HEK293 (cell line): Measurements from ENCODE around the gene UFSP2.
A peak's percentile ranks its signal among the peaks of the same experiment; 100 is the strongest.

Source experiments
- CTCF ChIA-PET: fragments of 350-600 bp; formaldehyde crosslinking; extraction: SDS; loops from one replicate; lab custom pipeline; 2021; ENCODE audit warnings: antibody characterized with exemption; lab: Yijun Ruan, JAX
- POLR2A ChIA-PET: fragments of 300-600 bp; formaldehyde crosslinking; extraction: SDS; loops from one replicate; lab custom pipeline; 2020; ENCODE audit warnings: antibody characterized with exemption, inconsistent platforms; lab: Yijun Ruan, JAX
- H3K27ac ChIP-seq: fragments of 200-500 bp; sonication (Bioruptor generic); 2 replicates; pipeline ENCODE4 v1.5.1; 2014; ENCODE audit warnings: low read depth, low read length, control low read depth, inconsistent platforms; ENCODE audit errors: extremely low read depth
- H3K36me3 ChIP-seq, 2 experiments: fragments of 200-500 bp in 1 of 2; sonication (Bioruptor generic) in 1 of 2; 1 replicate in 1 of 2; 2 replicates in 1 of 2; pipeline ENCODE4 v1.5.1; 2014 to 2017; ENCODE audit warnings: inconsistent platforms in 2 of 2, low read length in 2 of 2; ENCODE audit not compliant: control insufficient read depth in 2 of 2, insufficient read depth in 1 of 2
- H3K4me1 ChIP-seq: fragments of 200-500 bp; sonication (Bioruptor generic); 2 replicates; pipeline ENCODE4 v1.5.1; 2014; ENCODE audit warnings: mild to moderate bottlenecking, low read length, inconsistent platforms; ENCODE audit not compliant: control insufficient read depth, insufficient read depth
- H3K4me3 ChIP-seq: 2 replicates; pipeline ENCODE4 v1.5.1; 2011; ENCODE audit warnings: low read depth, mild to moderate bottlenecking, control low read depth, low read length, moderate library complexity
- H3K9me3 ChIP-seq: fragments of 200-500 bp; sonication (Bioruptor generic); 2 replicates; pipeline ENCODE4 v1.5.1; 2014; ENCODE audit warnings: low read depth, low read length, inconsistent platforms; ENCODE audit not compliant: control insufficient read depth, insufficient read depth
- GLI2 ChIP-seq: fragments of 450-650 bp; formaldehyde crosslinking; IDR thresholded peaks from 2 replicates; pipeline ENCODE4; 2017; ENCODE audit warnings: missing biosample characterization, missing genetic modification characterization, low read depth, borderline replicate concordance
- KLF1 ChIP-seq: fragments of 450-650 bp; formaldehyde crosslinking; IDR thresholded peaks from 2 replicates; pipeline ENCODE4 v1.5.1; 2016; ENCODE audit warnings: missing biosample characterization, missing genetic modification characterization
- KLF9 ChIP-seq: fragments of 450-650 bp; formaldehyde crosslinking; IDR thresholded peaks from 2 replicates; pipeline ENCODE4 v1.5.1; 2016; ENCODE audit warnings: missing biosample characterization, missing genetic modification characterization, low read depth
- MYNN ChIP-seq: fragments of 450-650 bp; formaldehyde crosslinking; IDR thresholded peaks from 2 replicates; pipeline ENCODE4 v1.5.1; 2016; ENCODE audit warnings: missing biosample characterization, missing genetic modification characterization, borderline replicate concordance
- SCRT1 ChIP-seq: fragments of 450-650 bp; formaldehyde crosslinking; IDR thresholded peaks from 2 replicates; pipeline ENCODE4 v1.5.1; 2016; ENCODE audit warnings: missing biosample characterization, missing genetic modification characterization, borderline replicate concordance
- SETDB1 ChIP-seq: IDR thresholded peaks from one replicate; pipeline ENCODE4 v1.6.1; 2017; ENCODE audit warnings: mild to moderate bottlenecking, low read length, moderate library complexity, mixed read lengths; ENCODE audit not compliant: insufficient read length
- SP2 ChIP-seq: fragments of 450-650 bp; formaldehyde crosslinking; IDR thresholded peaks from 2 replicates; pipeline ENCODE4 v1.5.1; 2016; ENCODE audit warnings: missing biosample characterization, missing genetic modification characterization
- TCF7L2 ChIP-seq: IDR thresholded peaks from 2 replicates; pipeline ENCODE4 v1.6.1; 2011; ENCODE audit warnings: low read depth, mild to moderate bottlenecking, inconsistent platforms, low read length, moderate library complexity, borderline replicate concordance
- ZBTB6 ChIP-seq: fragments of 450-650 bp; formaldehyde crosslinking; IDR thresholded peaks from 2 replicates; pipeline ENCODE4 v1.5.1; 2017; ENCODE audit warnings: missing biosample characterization, missing genetic modification characterization
- ZNF10 ChIP-seq: fragments of 450-650 bp; formaldehyde crosslinking; IDR thresholded peaks from 2 replicates; pipeline ENCODE4 v1.5.1; 2017; ENCODE audit warnings: missing biosample characterization, missing genetic modification characterization
- ZNF121 ChIP-seq: fragments of 450-650 bp; formaldehyde crosslinking; IDR thresholded peaks from 2 replicates; pipeline ENCODE4 v1.5.1; 2016; ENCODE audit warnings: missing biosample characterization, missing genetic modification characterization
- ZNF133 ChIP-seq: fragments of 450-650 bp; formaldehyde crosslinking; IDR thresholded peaks from 2 replicates; pipeline ENCODE4 v1.5.1; 2016; ENCODE audit warnings: missing biosample characterization, missing genetic modification characterization
- ZNF184 ChIP-seq: fragments of 450-650 bp; IDR thresholded peaks from 2 replicates; pipeline ENCODE4 v1.5.1; 2018; ENCODE audit warnings: missing biosample characterization, mild to moderate bottlenecking, missing genetic modification characterization
- ZNF202 ChIP-seq: fragments of 450-650 bp; formaldehyde crosslinking; IDR thresholded peaks from 2 replicates; pipeline ENCODE4 v1.5.1; 2016; ENCODE audit warnings: missing biosample characterization, missing genetic modification characterization, borderline replicate concordance
- ZNF211 ChIP-seq: fragments of 450-650 bp; formaldehyde crosslinking; IDR thresholded peaks from 2 replicates; pipeline ENCODE4 v1.5.1; 2016; ENCODE audit warnings: low read depth, missing biosample characterization, missing genetic modification characterization
- ZNF221 ChIP-seq: fragments of 450-650 bp; formaldehyde crosslinking; IDR thresholded peaks from 2 replicates; pipeline ENCODE4 v1.5.1; 2017; ENCODE audit warnings: missing biosample characterization, missing genetic modification characterization, borderline replicate concordance
- ZNF433 ChIP-seq: fragments of 450-650 bp; formaldehyde crosslinking; IDR thresholded peaks from 2 replicates; pipeline ENCODE4 v1.5.1; 2016; ENCODE audit warnings: missing biosample characterization, missing genetic modification characterization, low read depth
- ZNF585B ChIP-seq: fragments of 450-650 bp; formaldehyde crosslinking; IDR thresholded peaks from 2 replicates; pipeline ENCODE4 v1.5.1; 2016; ENCODE audit warnings: missing biosample characterization, missing genetic modification characterization
- ZNF645 ChIP-seq: fragments of 450-650 bp; formaldehyde crosslinking; IDR thresholded peaks from 2 replicates; pipeline ENCODE4; 2016; ENCODE audit warnings: missing biosample characterization, missing genetic modification characterization
- ZNF707 ChIP-seq: fragments of 450-650 bp; formaldehyde crosslinking; IDR thresholded peaks from 2 replicates; pipeline ENCODE4 v1.5.1; 2016; ENCODE audit warnings: missing biosample characterization, missing genetic modification characterization
- ZNF76 ChIP-seq: fragments of 450-650 bp; formaldehyde crosslinking; IDR thresholded peaks from 2 replicates; pipeline ENCODE4; 2016; ENCODE audit warnings: low read depth, missing biosample characterization, missing genetic modification characterization, borderline replicate concordance
- ZNF777 ChIP-seq: fragments of 450-650 bp; formaldehyde crosslinking; IDR thresholded peaks from 2 replicates; pipeline ENCODE4 v1.5.1; 2017; ENCODE audit warnings: missing biosample characterization, missing genetic modification characterization, borderline replicate concordance
- ZNF837 ChIP-seq: fragments of 450-650 bp; formaldehyde crosslinking; IDR thresholded peaks from 2 replicates; pipeline ENCODE4 v1.5.1; 2016; ENCODE audit warnings: missing biosample characterization, missing genetic modification characterization
- TF ChIP-seq, protein P1 (sequence below): fragments of 450-650 bp; formaldehyde crosslinking; IDR thresholded peaks from 2 replicates; pipeline ENCODE4 v1.5.1; 2017; ENCODE audit warnings: missing biosample characterization, missing genetic modification characterization
- TF ChIP-seq, protein P2 (sequence below): IDR thresholded peaks from 2 replicates; pipeline ENCODE4 v1.6.1; 2011; ENCODE audit warnings: mild to moderate bottlenecking, low read depth, low read length, borderline replicate concordance

The UFSP2 gene

DNA sequence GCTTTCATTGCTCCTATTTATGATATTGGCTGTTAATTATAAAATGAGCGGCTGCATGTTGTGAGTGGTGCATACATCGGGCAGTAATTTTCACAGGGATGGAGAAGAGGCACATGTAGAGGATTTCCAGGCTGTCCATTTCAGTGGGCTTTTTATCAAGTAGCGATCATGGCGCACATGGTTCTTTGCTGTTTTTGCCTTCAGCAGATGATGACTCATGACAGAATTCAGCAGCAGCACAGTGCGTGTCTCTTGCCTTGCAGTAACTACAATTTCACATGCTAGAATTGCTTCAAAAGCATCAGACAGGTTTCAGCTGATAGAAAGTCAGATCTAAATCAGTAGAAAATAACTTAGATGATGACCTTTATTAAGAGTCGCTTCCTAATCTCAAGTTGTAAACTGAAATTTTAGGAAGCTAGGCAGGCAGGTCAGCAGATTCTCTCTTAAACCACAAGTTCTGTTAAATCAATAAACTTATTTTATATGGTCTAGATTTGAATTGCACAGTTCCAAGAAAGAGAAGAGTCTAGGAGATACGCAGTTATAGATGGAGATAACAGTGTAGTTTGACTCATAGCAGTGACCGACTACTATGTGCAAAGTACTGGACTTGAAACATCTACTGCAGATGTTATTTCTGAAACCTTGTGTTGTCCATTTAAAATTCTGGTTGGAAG lies 65.9 kb downstream of the UFSP2 start:
- no peaks in the 10 kb centered on the region for H3K9me3 ChIP-seq
- CTCF ChIA-PET: no interaction called here
- peaks cover 0 to 34% of the 10 kb centered on the region in 2 experiments for H3K36me3 ChIP-seq
- TF ChIP-seq ZNF202: no peak
- TF ChIP-seq ZBTB6 (tag by site-specific recombination): no peak
- no peak for TF ChIP-seq ZNF133 (tag by site-specific recombination)
- TF ChIP-seq ZNF645: no peak
- TF ChIP-seq GLI2 (tag by site-specific recombination): no peak
- TF ChIP-seq TCF7L2: no peak
- TF ChIP-seq ZNF837 (tag by site-specific recombination): no peak
- TF ChIP-seq SCRT1 (tag by site-specific recombination): no peak
- TF ChIP-seq ZNF10 (tag by site-specific recombination): no peak
- TF ChIP-seq ZNF777 (tag by site-specific recombination): no peak
- TF ChIP-seq KLF9 (tag by site-specific recombination): no peak
- no peak for TF ChIP-seq ZNF211 (tag by site-specific recombination)
- no peak for TF ChIP-seq ZNF221
- TF ChIP-seq ZNF585B (tag by site-specific recombination): no peak
- TF ChIP-seq, all 188 proteins: peak for 0
- peaks cover 4% of the 10 kb centered on the region; the same call in 1 of the 2 replicates for H3K4me1 ChIP-seq
- H3K27ac ChIP-seq: no peak overlapping the region
- POLR2A ChIA-PET: no interaction called here
- no peak overlapping the region for H3K4me3 ChIP-seq

DNA sequence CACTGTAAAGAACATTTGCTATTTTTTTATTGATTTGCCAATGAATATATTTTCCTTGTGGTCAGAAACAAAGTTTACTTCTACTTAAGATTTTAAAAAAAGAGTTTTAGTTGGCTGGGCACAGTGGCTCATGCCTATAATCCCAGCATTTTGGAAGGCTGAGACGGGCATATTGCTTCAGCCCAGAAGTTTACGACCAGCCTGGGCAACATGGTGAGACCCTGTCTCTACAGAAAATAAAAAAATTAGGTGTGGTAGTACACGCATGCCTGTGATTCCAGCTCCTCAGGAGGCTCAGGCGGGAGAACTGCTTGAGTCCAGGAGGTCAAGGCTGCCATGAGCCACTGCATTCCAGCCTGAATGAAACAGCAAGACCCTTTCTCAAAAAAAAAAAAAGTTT lies 66.8 kb downstream of the UFSP2 start:
- Histone ChIP-seq H3K4me1 (peaks cover 4% of the 10 kb centered on the region; the same call in 1 of the 2 replicates), H3K4me3 (no peak overlapping the region), H3K27ac (no peak overlapping the region), H3K36me3 (peaks cover 0 to 44% of the 10 kb centered on the region in 2 experiments), H3K9me3 (no peaks in the 10 kb centered on the region)
- ChIA-PET POLR2A (no interaction called here), CTCF (no interaction called here)
- TF ChIP-seq KLF1 (tag by site-specific recombination) (no peak), SP2 (tag by site-specific recombination) (no peak), ZNF707 (tag by site-specific recombination) (no peak), ZNF121 (tag by site-specific recombination) (no peak), ZNF76 (tag by site-specific recombination) (no peak), SETDB1 (no peak)

DNA sequence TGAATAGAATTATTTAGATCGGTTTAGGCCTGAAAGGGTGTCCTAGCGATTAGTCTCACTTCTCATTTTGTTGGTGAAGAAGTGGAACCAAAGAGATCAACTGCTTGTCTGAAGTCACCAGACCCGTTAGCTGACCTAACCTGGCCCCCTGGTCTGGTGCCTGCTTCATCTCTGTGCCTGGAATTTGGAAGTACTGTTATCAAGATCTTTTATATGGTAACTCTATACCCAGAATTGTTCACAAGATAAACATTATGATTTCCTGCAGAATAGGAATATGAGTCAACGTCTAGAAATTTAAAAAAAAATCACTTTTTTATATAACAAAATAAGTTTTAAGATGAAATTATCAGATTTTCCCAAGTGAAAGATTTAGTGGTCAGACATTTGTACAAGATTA lies 67.2 kb downstream of the UFSP2 start:
- POLR2A ChIA-PET: no interaction called here

More for the DNA sequence above, 67.2 kb downstream of the UFSP2 start:
- Histone ChIP-seq H3K4me3 (no peak overlapping the region), H3K4me1 (peaks cover 4% of the 10 kb centered on the region; the same call in 1 of the 2 replicates), H3K9me3 (no peaks in the 10 kb centered on the region), H3K27ac (no peak overlapping the region), H3K36me3 (peaks cover 0 to 47% of the 10 kb centered on the region in 2 experiments)
- TF ChIP-seq, protein P1, sequence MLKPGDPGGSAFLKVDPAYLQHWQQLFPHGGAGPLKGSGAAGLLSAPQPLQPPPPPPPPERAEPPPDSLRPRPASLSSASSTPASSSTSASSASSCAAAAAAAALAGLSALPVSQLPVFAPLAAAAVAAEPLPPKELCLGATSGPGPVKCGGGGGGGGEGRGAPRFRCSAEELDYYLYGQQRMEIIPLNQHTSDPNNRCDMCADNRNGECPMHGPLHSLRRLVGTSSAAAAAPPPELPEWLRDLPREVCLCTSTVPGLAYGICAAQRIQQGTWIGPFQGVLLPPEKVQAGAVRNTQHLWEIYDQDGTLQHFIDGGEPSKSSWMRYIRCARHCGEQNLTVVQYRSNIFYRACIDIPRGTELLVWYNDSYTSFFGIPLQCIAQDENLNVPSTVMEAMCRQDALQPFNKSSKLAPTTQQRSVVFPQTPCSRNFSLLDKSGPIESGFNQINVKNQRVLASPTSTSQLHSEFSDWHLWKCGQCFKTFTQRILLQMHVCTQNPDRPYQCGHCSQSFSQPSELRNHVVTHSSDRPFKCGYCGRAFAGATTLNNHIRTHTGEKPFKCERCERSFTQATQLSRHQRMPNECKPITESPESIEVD (tag by site-specific recombination): 0 out of 2 replicates have a peak, but pooled peaks have one; percentile 21
- TF ChIP-seq ZNF202 (no peak), ZNF184 (tag by site-specific recombination) (no peak), ZNF433 (tag by site-specific recombination) (no peak), MYNN (no peak)
- TF ChIP-seq, protein P2, sequence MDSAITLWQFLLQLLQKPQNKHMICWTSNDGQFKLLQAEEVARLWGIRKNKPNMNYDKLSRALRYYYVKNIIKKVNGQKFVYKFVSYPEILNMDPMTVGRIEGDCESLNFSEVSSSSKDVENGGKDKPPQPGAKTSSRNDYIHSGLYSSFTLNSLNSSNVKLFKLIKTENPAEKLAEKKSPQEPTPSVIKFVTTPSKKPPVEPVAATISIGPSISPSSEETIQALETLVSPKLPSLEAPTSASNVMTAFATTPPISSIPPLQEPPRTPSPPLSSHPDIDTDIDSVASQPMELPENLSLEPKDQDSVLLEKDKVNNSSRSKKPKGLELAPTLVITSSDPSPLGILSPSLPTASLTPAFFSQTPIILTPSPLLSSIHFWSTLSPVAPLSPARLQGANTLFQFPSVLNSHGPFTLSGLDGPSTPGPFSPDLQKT: no peak
- CTCF ChIA-PET: interaction anchor here (0.7 kb wide), 1 partner anchor 80 kb away, joined by 3 read pairs; no protein-coding TSS in a partner anchor
